ENCODE data around the gene ZBTB20. TPM values are rescaled to one million over a fixed set of nuclear protein-coding genes. Genes with fewer than 3 reads are reported as not detected.

Gene ZBTB20
- total and polyA plus RNA-seq, 10 of the 15 experiments (the other 5 are each of a cell fraction or from before 2014, with no cell fraction given) = 0.20 to 5.5 (median 2.2) TPM

- peak; percentile 42 for TF ChIP-seq SKIL (IDR thresholded peaks at IDR 0.05; ENCODE audit: low read depth, poor library complexity, severe bottlenecking)
- no peak for TF ChIP-seq IRF5 (IDR thresholded peaks at IDR 0.05; ENCODE audit: borderline replicate concordance)
- TF ChIP-seq TBL1XR1 (IDR thresholded peaks at IDR 0.05; ENCODE audit: low read depth, low read length) = no peak
- peak; percentile 59; the same call in 1 of the 2 replicates for TF ChIP-seq TCF7 (IDR thresholded peaks at IDR 0.05; ENCODE audit: borderline replicate concordance)
- TF ChIP-seq ATF7 (IDR thresholded peaks at IDR 0.05; ENCODE audit: low read depth) = peak; percentile 41; the same call in 1 of the 2 replicates
- TF ChIP-seq JUND (IDR thresholded peaks at IDR 0.05; ENCODE audit: low read depth, low read length) = peak; percentile 88; the same call in 1 of the 2 replicates
- peak; percentile 12 for TF ChIP-seq PBX3 (IDR thresholded peaks at IDR 0.05; ENCODE audit: insufficient replicate concordance, low read depth, low read length)
- peak; percentile 35 for TF ChIP-seq CUX1 (IDR thresholded peaks at IDR 0.05; ENCODE audit: insufficient replicate concordance, low read depth, low read length)
- TF ChIP-seq MTA2 (IDR thresholded peaks at IDR 0.05; ENCODE audit: low read depth) = peak; percentile 50
- TF ChIP-seq ZBTB11 (CRISPR knock-in tag; IDR thresholded peaks at IDR 0.05) = no peak
- peak; percentile 23; the same call in 1 of the 2 replicates for TF ChIP-seq NFYB (IDR thresholded peaks at IDR 0.05; ENCODE audit: insufficient read depth, low read depth, low read length)
- no peak for TF ChIP-seq ZNF622 (IDR thresholded peaks at IDR 0.05)
- 0 out of 2 replicates have a peak, but pooled peaks have one; percentile 25 for TF ChIP-seq NR2F1 (conservative IDR thresholded peaks at IDR 0.05)
- no peak for TF ChIP-seq MYC (IDR thresholded peaks at IDR 0.05; ENCODE audit: insufficient read depth, insufficient read length, insufficient replicate concordance, low read length, severe bottlenecking)
- TF ChIP-seq SMARCA5 (IDR thresholded peaks at IDR 0.05) = no peak
- TF ChIP-seq EP300 (IDR thresholded peaks at IDR 0.05; ENCODE audit: borderline replicate concordance in 1 of 2, control insufficient read depth in 1 of 2, low read depth in 2 of 2, low read length in 2 of 2) = 0 out of 4 replicates have a peak, but pooled peaks of 1 of the 2 experiments have one; percentile 34
Measured at GRCh38 chr3:115160295-115160694, 13.2 kb upstream of the ZBTB20 start (continued).
